T-helper 2 cell (primary cell): ENCODE measurements around the gene GALNT14.

ENCODE experiments used
- DNase-seq, 5 experiments: peaks; one replicate each; pipeline versions ENCODE4 v3.0.0 to v3.0.0-alpha.2; 2012 to 2022

Gene GALNT14

DNA sequence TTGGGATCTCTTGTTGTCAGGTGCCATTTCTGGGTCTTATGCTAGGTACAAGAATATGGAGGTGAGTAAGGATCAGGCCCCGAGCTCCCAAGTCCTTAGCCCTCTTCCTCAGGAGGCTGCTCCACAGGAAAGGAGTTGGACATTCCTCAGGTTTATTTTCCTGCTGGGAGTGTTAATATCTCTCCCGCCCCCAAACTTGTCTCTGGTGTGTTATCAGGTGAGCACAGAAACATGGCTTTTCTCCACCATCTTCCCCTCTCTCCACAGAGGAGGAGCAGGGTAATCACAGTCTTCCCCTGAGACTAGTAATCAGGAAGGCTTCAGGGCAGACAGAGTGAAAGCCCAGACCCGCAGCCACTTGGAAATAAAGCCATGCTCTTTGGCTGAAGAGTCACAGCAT is 257.7 kb downstream of the GALNT14 start:
- no peak for DNase-seq

- no peak for DNase-seq
These were observed 260.4 kb downstream of the GALNT14 start for GRCh38 chr2:30877833-30878232.

DNA sequence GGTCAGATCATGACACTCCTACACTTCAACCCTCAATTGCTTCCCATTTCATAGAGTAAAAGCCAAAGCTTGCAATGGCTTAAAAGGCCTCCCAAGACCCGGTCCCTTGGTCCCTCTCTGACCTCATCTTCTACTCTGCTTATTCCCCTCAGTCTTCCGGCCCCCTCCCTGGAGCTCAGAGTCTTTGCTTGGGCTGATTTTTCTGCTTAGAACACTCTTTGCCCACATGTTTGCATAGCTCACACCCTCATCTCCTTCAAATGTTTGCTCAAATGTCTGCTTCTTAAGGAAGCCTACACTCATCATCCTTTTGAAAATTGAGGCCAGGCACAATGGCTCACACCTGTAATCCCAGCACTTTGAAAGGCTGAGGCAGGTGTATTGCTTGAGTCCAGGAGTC is 265.4 kb downstream of the GALNT14 start:
- no peak for DNase-seq

DNA sequence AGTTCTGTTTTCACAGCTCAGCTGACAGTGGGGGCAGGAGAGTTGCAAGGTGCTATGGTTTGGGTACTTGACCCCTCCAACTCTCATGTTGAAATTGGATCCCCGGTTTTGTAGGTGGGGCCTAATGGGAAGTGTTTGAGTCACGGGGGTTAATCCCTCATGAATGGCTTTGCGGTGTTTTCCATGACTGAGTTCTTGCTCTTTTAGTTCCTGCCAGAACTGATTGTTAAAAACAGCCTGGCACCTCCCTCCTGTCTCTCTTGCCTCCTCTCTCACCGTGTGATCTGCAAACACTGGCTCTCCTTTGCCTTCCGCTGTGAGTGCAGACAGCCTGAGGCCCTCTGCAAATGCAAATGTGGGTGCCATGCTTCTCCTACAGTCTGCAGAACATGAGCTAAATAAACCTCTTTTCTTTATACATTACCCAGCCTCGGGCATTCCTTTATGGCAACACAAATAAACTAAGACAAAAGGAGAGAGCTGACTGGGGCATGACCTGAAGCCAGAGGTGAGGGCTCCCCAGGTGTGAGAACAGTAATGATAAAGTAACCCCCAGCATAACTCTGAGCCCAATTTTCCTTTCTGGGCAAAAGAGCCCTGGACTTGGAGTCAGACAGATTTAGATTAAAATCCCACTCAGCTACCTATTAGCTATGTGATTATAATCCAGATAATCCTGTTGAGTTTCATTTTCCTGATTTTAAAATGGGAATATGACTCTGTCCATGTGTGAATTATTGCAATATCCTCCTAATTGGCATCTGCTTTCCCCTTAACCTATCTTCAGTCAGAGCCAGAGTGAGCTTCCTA is 266.1 kb downstream of the GALNT14 start:
- DNase-seq, result no peak

GRCh38 chr2:30871440-30871839 is 266.8 kb downstream of the GALNT14 start:
- DNase-seq, result no peak

- DNase-seq, result no peak
These were observed 268.3 kb downstream of the GALNT14 start for GRCh38 chr2:30869988-30870387.

- DNase-seq, result no peak
These were observed 270.9 kb downstream of the GALNT14 start for GRCh38 chr2:30867385-30867784.

GRCh38 chr2:30866974-30867373 is 271.3 kb downstream of the GALNT14 start:
- no peak for DNase-seq

DNA sequence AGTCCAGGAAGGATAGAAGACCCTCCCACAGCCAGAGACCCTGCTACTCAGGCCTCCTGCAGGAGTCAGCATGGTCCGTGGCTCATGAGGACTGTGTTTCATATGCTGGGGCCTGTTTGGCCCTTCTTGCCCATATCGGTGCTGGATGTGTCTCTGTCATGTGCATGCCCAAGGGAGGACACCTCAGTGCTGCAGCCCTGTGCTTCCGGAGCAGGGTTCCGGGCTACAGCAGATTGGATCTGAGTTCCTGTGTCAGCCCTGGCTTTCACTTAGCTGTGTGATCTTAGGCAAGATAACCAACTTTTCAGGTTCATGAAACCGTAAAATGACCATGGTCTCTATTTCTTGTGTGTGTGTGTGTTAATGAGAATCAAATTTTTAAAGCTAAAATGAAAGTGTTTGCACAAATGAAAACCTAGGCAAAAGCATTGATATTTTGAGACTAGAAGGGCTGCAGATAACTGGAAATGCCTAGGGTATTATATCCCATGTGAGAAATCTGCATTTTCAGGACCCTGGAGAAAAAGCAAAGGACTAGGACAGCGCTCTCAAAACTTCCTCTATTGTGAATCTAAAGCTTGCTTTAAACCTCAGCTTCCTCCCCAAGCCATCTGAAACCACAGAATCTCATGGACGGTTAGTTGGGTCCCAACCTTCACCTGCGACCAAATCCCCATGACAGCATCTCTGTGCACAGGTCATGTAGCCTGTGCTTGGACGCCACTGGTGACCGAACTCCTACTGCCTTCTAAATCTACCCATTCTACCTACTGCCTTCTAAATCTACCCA is 272.2 kb downstream of the GALNT14 start:
- peak in 1 of 5 experiments; percentile 43 for DNase-seq

DNA sequence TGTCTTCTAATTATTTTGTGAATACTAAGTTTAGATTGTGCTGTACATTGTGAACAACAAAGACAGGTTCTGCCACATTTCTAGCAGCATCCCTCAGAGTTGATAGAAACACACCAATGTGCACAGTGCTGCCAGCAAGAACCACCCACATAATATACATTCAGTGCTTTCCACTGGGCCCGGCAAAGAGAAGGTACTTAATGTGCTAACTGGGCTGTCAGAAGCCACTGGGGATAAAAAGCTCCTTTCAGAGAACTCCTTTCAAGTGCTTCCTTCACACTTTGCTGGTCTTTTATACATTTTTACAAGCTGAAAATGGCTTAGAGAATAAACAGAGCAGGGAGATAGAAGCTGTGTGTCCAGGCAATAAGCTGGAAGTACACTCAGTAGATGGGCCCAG is 273.0 kb downstream of the GALNT14 start:
- DNase-seq, result no peak

GRCh38 chr2:30862054-30862651 is 276.1 kb downstream of the GALNT14 start:
- DNase-seq, result peak in 2 of 5 experiments; percentile 35 to 47

DNA sequence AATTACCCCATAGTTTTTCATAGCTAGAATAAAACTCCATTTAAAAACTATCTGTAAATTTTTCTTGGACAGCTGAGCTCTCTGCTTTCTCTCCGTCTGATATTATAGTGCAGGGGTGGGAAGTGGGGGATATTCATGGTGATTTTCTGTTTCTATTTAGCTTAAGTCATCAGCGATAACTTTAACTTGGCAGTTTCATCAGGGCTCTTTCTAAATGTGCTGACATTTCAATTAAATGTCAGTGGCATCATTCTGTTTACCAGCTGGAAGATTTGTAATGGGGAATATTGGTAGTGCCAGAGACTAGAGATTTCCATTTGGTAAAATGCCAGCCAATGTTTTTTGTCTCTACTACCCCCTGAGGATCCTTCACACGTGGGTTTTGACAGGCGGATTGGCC is 277.5 kb downstream of the GALNT14 start:
- DNase-seq, result no peak
